ENCODE results near the gene PRKCH.

Gene PRKCH

GRCh38 chr14:61386173-61386772 is 64.9 kb downstream of the PRKCH start:
- no peaks in the 10 kb centered on the region for H3K9me3 ChIP-seq (ENCODE audit: control insufficient read depth, low read depth, low read length)
- no peaks in the 10 kb centered on the region for H3K27me3 ChIP-seq (ENCODE audit: control insufficient read depth, insufficient read depth, low read length)
- no peak overlapping the region for H3K27ac ChIP-seq (ENCODE audit: low read length)
- no peaks in the 10 kb centered on the region for H3K4me1 ChIP-seq (ENCODE audit: control insufficient read depth, low read depth, low read length)
- no peak overlapping the region for H3K4me3 ChIP-seq (ENCODE audit: low read length)
- H3K36me3 ChIP-seq (ENCODE audit: control insufficient read depth, low read depth, low read length): no peaks in the 10 kb centered on the region
- H3K9ac ChIP-seq (ENCODE audit: low read length): no peak overlapping the region

- no peaks in the 10 kb centered on the region for H3K27me3 ChIP-seq (ENCODE audit: control insufficient read depth, insufficient read depth, low read length)
- no peaks in the 10 kb centered on the region for H3K9me3 ChIP-seq (ENCODE audit: control insufficient read depth, low read depth, low read length)
- no peak overlapping the region for H3K27ac ChIP-seq (ENCODE audit: low read length)
These were observed 65.7 kb downstream of the PRKCH start for GRCh38 chr14:61387076-61387475.

DNA sequence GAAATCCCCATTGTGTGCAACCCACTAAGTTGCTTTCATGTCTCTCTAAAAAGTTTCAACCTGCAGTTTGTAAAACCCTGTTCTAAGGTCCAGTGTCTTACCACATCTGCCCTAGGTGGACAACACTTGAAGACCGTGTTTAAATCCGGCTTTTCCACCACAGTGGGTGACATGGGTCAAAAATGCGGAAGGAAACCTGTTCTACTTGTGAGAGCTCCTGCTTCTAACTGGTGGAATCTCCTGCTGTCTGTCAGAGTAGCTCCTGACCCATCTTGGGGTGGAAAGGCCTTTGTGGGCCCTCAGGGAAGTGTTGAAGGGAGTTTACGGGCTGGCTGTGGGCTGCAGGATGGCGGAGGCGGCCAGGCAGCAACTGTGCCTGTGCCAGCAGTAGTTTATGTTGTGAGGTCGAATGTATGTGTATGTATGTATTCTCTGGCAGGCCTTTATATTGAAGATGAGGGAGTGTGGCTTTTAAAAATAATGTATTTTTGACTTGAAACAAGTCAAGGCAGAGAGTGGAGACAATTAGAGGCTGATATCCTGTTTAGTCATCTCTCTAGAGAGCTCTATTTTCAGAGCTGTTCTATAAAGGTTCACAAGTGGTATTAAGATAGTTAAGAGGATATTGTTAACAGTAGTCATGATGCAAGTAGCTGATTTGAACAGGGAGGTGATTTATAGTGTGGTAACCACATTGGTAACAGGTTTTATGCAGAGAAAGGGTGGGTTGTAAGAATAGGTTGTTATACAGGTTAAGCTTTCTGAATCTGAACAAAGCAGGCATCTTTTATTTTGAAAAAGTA is 67.0 kb downstream of the PRKCH start:
- H3K27me3 ChIP-seq (ENCODE audit: control insufficient read depth, insufficient read depth, low read length): no peaks in the 10 kb centered on the region
- H3K4me1 ChIP-seq (ENCODE audit: control insufficient read depth, low read depth, low read length): no peaks in the 10 kb centered on the region
- H3K9me3 ChIP-seq (ENCODE audit: control insufficient read depth, low read depth, low read length): no peaks in the 10 kb centered on the region
- H3K4me3 ChIP-seq (ENCODE audit: low read length): no peak overlapping the region
- no peaks in the 10 kb centered on the region for H3K36me3 ChIP-seq (ENCODE audit: control insufficient read depth, low read depth, low read length)
- H3K27ac ChIP-seq (ENCODE audit: low read length): no peak overlapping the region
- no peak overlapping the region for H3K9ac ChIP-seq (ENCODE audit: low read length)

More at GRCh38 chr14:61387076-61387475, 65.7 kb downstream of the PRKCH start:
- Histone ChIP-seq H3K9ac (ENCODE audit: low read length) (no peak overlapping the region), H3K36me3 (ENCODE audit: control insufficient read depth, low read depth, low read length) (no peaks in the 10 kb centered on the region), H3K4me3 (ENCODE audit: low read length) (no peak overlapping the region), H3K4me1 (ENCODE audit: control insufficient read depth, low read depth, low read length) (no peaks in the 10 kb centered on the region)

GRCh38 chr14:61388976-61389576 is 67.7 kb downstream of the PRKCH start:
- no peak overlapping the region for H3K27ac ChIP-seq (ENCODE audit: low read length)
- no peaks in the 10 kb centered on the region for H3K9me3 ChIP-seq (ENCODE audit: control insufficient read depth, low read depth, low read length)
- no peaks in the 10 kb centered on the region for H3K27me3 ChIP-seq (ENCODE audit: control insufficient read depth, insufficient read depth, low read length)
- H3K36me3 ChIP-seq (ENCODE audit: control insufficient read depth, low read depth, low read length): no peaks in the 10 kb centered on the region
- no peak overlapping the region for H3K9ac ChIP-seq (ENCODE audit: low read length)
- no peaks in the 10 kb centered on the region for H3K4me1 ChIP-seq (ENCODE audit: control insufficient read depth, low read depth, low read length)
- H3K4me3 ChIP-seq (ENCODE audit: low read length): no peak overlapping the region

GRCh38 chr14:61391119-61391518 is 69.7 kb downstream of the PRKCH start:
- no peaks in the 10 kb centered on the region for H3K4me1 ChIP-seq (ENCODE audit: control insufficient read depth, low read depth, low read length)
- no peaks in the 10 kb centered on the region for H3K36me3 ChIP-seq (ENCODE audit: control insufficient read depth, low read depth, low read length)
- H3K27me3 ChIP-seq (ENCODE audit: control insufficient read depth, insufficient read depth, low read length): no peaks in the 10 kb centered on the region
- no peaks in the 10 kb centered on the region for H3K9me3 ChIP-seq (ENCODE audit: control insufficient read depth, low read depth, low read length)
- H3K4me3 ChIP-seq (ENCODE audit: low read length): no peak overlapping the region
- H3K27ac ChIP-seq (ENCODE audit: low read length): no peak overlapping the region
- no peak overlapping the region for H3K9ac ChIP-seq (ENCODE audit: low read length)

DNA sequence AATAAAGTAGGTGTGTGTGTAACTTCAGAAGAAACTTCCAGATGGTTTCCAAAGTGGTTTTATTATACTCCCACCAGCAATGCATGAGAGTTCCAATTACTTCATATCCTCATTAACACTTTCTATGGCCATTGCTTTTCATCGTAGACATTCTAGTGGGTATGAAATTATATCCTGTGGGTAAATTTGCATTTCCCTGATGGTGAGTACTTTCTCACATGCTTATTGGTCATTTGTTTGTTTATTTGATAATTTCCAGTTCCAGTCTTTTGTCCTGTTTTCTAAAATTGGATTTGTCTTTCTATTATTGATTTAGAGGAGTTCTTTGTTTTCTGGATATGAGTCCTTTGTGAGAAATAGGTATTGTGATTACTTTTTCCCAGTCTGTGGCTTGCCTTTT is 70.9 kb downstream of the PRKCH start:
- Histone ChIP-seq H3K4me1 (ENCODE audit: control insufficient read depth, low read depth, low read length) (no peaks in the 10 kb centered on the region), H3K9ac (ENCODE audit: low read length) (no peak overlapping the region), H3K36me3 (ENCODE audit: control insufficient read depth, low read depth, low read length) (no peaks in the 10 kb centered on the region), H3K9me3 (ENCODE audit: control insufficient read depth, low read depth, low read length) (no peaks in the 10 kb centered on the region), H3K27ac (ENCODE audit: low read length) (no peak overlapping the region), H3K4me3 (ENCODE audit: low read length) (no peak overlapping the region), H3K27me3 (ENCODE audit: control insufficient read depth, insufficient read depth, low read length) (no peaks in the 10 kb centered on the region)

DNA sequence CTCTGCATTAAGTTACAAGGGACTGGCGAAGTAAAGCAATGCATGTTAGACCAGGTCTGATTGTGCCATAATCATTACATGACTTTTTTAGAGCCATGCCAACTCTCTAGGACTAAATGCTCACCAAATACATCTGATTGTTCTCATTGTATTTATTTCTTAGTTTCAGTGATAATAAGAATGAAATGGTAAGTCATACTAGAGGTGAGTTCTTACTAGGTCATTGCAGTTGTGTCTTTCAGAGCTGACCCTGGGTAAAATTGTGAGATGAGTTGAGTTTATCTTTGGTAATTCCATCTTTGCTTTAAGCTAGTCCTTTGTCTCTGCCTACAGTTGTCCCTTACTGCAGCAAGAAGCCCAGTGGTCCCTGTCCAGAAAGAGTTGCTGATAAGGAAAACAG is 73.2 kb downstream of the PRKCH start:
- Histone ChIP-seq H3K4me1 (ENCODE audit: control insufficient read depth, low read depth, low read length) (no peaks in the 10 kb centered on the region), H3K9me3 (ENCODE audit: control insufficient read depth, low read depth, low read length) (no peaks in the 10 kb centered on the region), H3K27me3 (ENCODE audit: control insufficient read depth, insufficient read depth, low read length) (no peaks in the 10 kb centered on the region), H3K36me3 (ENCODE audit: control insufficient read depth, low read depth, low read length) (no peaks in the 10 kb centered on the region), H3K4me3 (ENCODE audit: low read length) (no peak overlapping the region), H3K9ac (ENCODE audit: low read length) (no peak overlapping the region), H3K27ac (ENCODE audit: low read length) (no peak overlapping the region)

- H3K36me3 ChIP-seq (ENCODE audit: control insufficient read depth, low read depth, low read length): no peaks in the 10 kb centered on the region
- no peaks in the 10 kb centered on the region for H3K27me3 ChIP-seq (ENCODE audit: control insufficient read depth, insufficient read depth, low read length)
- no peak overlapping the region for H3K9ac ChIP-seq (ENCODE audit: low read length)
- no peak overlapping the region for H3K4me3 ChIP-seq (ENCODE audit: low read length)
- no peak overlapping the region for H3K27ac ChIP-seq (ENCODE audit: low read length)
- H3K9me3 ChIP-seq (ENCODE audit: control insufficient read depth, low read depth, low read length): no peaks in the 10 kb centered on the region
- H3K4me1 ChIP-seq (ENCODE audit: control insufficient read depth, low read depth, low read length): no peaks in the 10 kb centered on the region
These were observed 73.8 kb downstream of the PRKCH start for GRCh38 chr14:61395115-61395725.

- no peak overlapping the region for H3K9ac ChIP-seq (ENCODE audit: low read length)
- H3K9me3 ChIP-seq (ENCODE audit: control insufficient read depth, low read depth, low read length): no peaks in the 10 kb centered on the region
- H3K4me1 ChIP-seq (ENCODE audit: control insufficient read depth, low read depth, low read length): no peaks in the 10 kb centered on the region
- no peaks in the 10 kb centered on the region for H3K36me3 ChIP-seq (ENCODE audit: control insufficient read depth, low read depth, low read length)
- H3K27me3 ChIP-seq (ENCODE audit: control insufficient read depth, insufficient read depth, low read length): no peaks in the 10 kb centered on the region
- H3K4me3 ChIP-seq (ENCODE audit: low read length): no peak overlapping the region
- H3K27ac ChIP-seq (ENCODE audit: low read length): no peak overlapping the region
These were observed 74.9 kb downstream of the PRKCH start for GRCh38 chr14:61396279-61396678.

DNA sequence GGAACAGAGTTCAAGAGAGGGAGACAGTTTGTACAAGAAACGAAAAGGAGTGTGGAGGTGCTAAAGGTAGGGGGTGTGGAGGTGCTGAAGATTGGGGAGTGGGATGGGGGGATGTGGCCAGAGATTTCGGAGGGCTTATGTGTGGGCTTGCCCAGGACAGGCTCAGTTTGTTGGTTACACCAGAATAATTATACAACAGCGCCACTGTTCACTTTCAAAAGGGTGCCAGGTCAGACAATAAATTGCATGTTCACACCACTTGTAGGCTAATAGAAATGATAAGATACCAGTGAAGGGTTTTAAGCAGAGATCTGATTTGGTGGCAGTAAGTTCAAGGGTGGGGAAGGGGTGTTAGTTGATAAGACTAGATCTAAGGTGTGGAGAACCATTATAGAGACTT is 75.3 kb downstream of the PRKCH start:
- Histone ChIP-seq H3K4me3 (ENCODE audit: low read length) (no peak overlapping the region), H3K36me3 (ENCODE audit: control insufficient read depth, low read depth, low read length) (no peaks in the 10 kb centered on the region), H3K27me3 (ENCODE audit: control insufficient read depth, insufficient read depth, low read length) (no peaks in the 10 kb centered on the region), H3K27ac (ENCODE audit: low read length) (no peak overlapping the region), H3K9me3 (ENCODE audit: control insufficient read depth, low read depth, low read length) (no peaks in the 10 kb centered on the region), H3K9ac (ENCODE audit: low read length) (no peak overlapping the region), H3K4me1 (ENCODE audit: control insufficient read depth, low read depth, low read length) (no peaks in the 10 kb centered on the region)

DNA sequence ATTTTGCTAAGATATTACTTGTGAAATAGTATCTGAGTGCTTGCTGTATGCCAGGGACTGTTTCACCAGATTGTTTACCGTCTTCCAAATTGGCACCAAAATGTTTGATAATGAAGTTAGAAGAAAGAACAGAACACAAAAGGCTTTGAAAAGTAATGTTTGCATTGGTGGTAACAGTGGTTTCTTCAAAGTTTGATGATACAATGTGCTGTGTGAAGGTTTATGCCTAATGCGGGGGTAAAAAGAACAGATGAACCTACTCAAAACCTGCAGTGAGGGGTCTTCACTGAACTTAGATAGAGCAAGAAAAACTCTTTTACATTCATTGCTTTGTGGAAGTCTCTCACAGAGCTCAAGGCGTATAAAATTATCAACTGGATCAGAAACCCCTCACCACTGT is 76.2 kb downstream of the PRKCH start:
- H3K36me3 ChIP-seq (ENCODE audit: control insufficient read depth, low read depth, low read length): no peaks in the 10 kb centered on the region
- no peak overlapping the region for H3K4me3 ChIP-seq (ENCODE audit: low read length)
- no peaks in the 10 kb centered on the region for H3K9me3 ChIP-seq (ENCODE audit: control insufficient read depth, low read depth, low read length)
- H3K27ac ChIP-seq (ENCODE audit: low read length): no peak overlapping the region
- H3K27me3 ChIP-seq (ENCODE audit: control insufficient read depth, insufficient read depth, low read length): no peaks in the 10 kb centered on the region
- H3K4me1 ChIP-seq (ENCODE audit: control insufficient read depth, low read depth, low read length): no peaks in the 10 kb centered on the region
- H3K9ac ChIP-seq (ENCODE audit: low read length): no peak overlapping the region

All from iPS-18a (cell line).